ENCODE measurements around the gene VMA21. TPM values are rescaled to one million over a fixed set of nuclear protein-coding genes. Genes with fewer than 3 reads are reported as not detected.
A peak's percentile ranks its signal among the peaks of the same experiment; 100 is the strongest.

The VMA21 gene, protein sequence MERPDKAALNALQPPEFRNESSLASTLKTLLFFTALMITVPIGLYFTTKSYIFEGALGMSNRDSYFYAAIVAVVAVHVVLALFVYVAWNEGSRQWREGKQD
- 26.1 and 33.7 TPM in 2 replicates for total RNA-seq (2014; rRNA removed; shearing (Covaris generic))
- total RNA-seq (2022): 48.1 and 50.2 TPM in 2 replicates
- Bru-seq, nascent RNA: percentile 93 among the genes with signal in this experiment
- BruChase-seq, experiment 1, labeled RNA remaining after a 6-hour chase: percentile 98 among the genes with signal in this experiment
- BruChase-seq, experiment 2, labeled RNA remaining after a 2-hour chase: percentile 98 among the genes with signal in this experiment
- long read RNA-seq, full-length matches to known transcripts: 51 of 98 reads
- long read RNA-seq, partial matches to known transcripts: 47 of 98 reads
- long read RNA-seq, other reads (novel, unspliced or antisense): 0 of 98 reads

DNA sequence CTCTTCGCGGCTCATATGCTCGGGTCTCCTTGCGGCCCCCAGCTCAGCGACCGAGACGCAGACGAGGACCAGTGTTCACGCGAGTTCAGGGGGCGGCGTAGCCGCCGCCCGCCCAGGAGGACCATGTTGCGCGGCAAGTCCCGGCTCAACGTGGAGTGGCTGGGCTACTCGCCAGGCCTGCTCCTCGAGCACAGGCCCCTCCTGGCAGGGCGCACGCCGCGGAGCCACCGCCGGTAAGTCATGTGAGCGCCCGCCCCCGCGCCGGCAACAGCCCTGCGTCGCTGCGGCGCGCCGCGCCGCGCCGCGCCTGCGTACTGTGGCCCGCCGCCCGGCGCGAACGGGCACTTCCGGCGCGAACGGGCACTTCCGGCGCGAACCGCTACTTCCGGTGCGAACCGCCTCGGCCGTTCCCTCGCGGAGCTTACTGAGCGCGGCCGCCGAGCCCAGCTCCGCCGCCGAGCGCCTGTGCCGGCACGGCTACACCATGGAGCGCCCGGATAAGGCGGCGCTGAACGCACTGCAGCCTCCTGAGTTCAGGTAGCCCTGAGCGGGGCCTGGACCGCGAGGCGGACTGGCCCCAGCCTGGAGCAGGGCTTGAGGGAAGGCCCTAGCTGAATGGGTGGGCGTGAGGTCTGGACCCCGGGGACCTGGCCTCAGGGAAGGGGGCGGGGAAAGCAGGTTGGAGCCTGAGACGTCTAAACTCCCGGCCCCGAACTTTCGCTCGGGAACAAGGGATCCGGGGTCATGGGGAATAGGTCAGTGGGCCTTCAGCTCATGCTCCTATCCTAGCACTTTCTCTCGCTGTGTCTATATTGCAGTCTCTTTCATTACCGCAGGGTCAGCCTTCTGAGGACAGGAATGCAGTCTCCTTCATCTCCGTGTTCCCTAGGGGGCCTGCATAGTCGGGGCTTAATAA, at the start of gene VMA21:
TSS of gene VMA21 (plus strand) at position 382 of the 916 bp plus-strand sequence. CDS start at position 485, 103 bp downstream.
- intact Hi-C loops (cut with micrococcal nuclease; ENCODE audit: unreplicated experiment): loop anchor here (2.0 to 5.0 kb wide), 2 partner anchors 415 to 828 kb away; partner anchors contain the start of genes HMGB3 and MTM1
- H3K9me3 ChIP-seq (ENCODE audit: low read length): no peaks in the 10 kb centered on the region
- CTCF ChIA-PET (ENCODE audit: unreplicated experiment): no interaction called here
- H4K20me1 ChIP-seq (ENCODE audit: insufficient read depth, low read length): peaks cover 24% of the 10 kb centered on the region
- peak within 1 kb of the TSS; percentile 98 for H3K4me3 ChIP-seq (ENCODE audit: low read depth, low read length, poor library complexity, severe bottlenecking)
- H3K27ac ChIP-seq (ENCODE audit: low read depth, low read length, poor library complexity, severe bottlenecking): peak within 1 kb of the TSS; percentile 93
- no peaks in the 10 kb centered on the region for H3K9me2 ChIP-seq (ENCODE audit: insufficient read depth, low read length)
- H3K36me3 ChIP-seq (ENCODE audit: insufficient read depth, low read length): peaks cover 27% of the 10 kb centered on the region
- peak; percentile 83 for DNase-seq (ENCODE audit: low spot score)
- TF ChIP-seq, protein P1, sequence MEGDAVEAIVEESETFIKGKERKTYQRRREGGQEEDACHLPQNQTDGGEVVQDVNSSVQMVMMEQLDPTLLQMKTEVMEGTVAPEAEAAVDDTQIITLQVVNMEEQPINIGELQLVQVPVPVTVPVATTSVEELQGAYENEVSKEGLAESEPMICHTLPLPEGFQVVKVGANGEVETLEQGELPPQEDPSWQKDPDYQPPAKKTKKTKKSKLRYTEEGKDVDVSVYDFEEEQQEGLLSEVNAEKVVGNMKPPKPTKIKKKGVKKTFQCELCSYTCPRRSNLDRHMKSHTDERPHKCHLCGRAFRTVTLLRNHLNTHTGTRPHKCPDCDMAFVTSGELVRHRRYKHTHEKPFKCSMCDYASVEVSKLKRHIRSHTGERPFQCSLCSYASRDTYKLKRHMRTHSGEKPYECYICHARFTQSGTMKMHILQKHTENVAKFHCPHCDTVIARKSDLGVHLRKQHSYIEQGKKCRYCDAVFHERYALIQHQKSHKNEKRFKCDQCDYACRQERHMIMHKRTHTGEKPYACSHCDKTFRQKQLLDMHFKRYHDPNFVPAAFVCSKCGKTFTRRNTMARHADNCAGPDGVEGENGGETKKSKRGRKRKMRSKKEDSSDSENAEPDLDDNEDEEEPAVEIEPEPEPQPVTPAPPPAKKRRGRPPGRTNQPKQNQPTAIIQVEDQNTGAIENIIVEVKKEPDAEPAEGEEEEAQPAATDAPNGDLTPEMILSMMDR (conservative IDR thresholded peaks at IDR 0.05; ENCODE audit: low read length): no peak
- no peak for TF ChIP-seq EZH2phosphoT487 (IDR thresholded peaks at IDR 0.05; ENCODE audit: borderline replicate concordance, low read depth, low read length)
- H3K4me1 ChIP-seq (ENCODE audit: insufficient read depth, low read length, poor library complexity, severe bottlenecking): peaks cover 35% of the 10 kb centered on the region
- BruUV-seq (replicated peaks): no TSS peak
- peak within 1 kb of the TSS; percentile 80 for H2AFZ ChIP-seq (ENCODE audit: low read length)
- H3K4me2 ChIP-seq (ENCODE audit: low read length): peak within 1 kb of the TSS; percentile 94
- POLR2A ChIA-PET: interaction anchor here (1.6 kb wide), 1 partner anchor 1458 kb away, joined by 4 read pairs; no protein-coding TSS in a partner anchor
- peaks cover 56% of the 10 kb centered on the region for H3K79me2 ChIP-seq (ENCODE audit: insufficient read depth, low read depth, low read length)

DNA sequence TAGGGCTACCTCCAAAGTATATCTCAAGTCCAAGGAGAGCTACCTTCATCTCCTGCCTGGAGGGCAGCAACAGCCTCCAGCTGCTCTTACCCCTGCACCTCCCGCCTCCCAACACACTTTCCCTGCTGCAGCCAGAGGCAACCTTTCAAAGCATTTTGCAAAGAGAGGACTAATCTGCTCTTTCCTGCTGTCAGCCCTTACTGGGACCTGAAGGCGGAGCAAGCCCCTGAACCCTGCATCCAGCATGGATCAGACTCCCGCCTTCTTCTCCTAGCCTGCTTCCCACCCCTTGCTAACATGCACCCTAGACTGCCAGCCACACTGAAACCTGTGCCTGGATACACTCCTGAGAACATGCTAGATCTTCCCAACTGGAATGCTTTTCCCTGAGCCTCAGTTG, 37.7 kb upstream of the VMA21 start:
- ChIA-PET CTCF (ENCODE audit: unreplicated experiment) (no interaction called here), POLR2A (interaction anchor here (1.0 kb wide), 1 partner anchor 37 kb away, joined by 4 read pairs; no protein-coding TSS in a partner anchor)

More for the DNA sequence above, 37.7 kb upstream of the VMA21 start:
- Histone ChIP-seq H2AFZ (ENCODE audit: low read length) (no peak overlapping the region), H3K4me1 (ENCODE audit: insufficient read depth, low read length, poor library complexity, severe bottlenecking) (no peaks in the 10 kb centered on the region), H3K27ac (ENCODE audit: low read depth, low read length, poor library complexity, severe bottlenecking) (no peak overlapping the region), H3K9me2 (ENCODE audit: insufficient read depth, low read length) (no peaks in the 10 kb centered on the region), H3K9me3 (ENCODE audit: low read length) (no peaks in the 10 kb centered on the region), H3K36me3 (ENCODE audit: insufficient read depth, low read length) (no peaks in the 10 kb centered on the region), H3K79me2 (ENCODE audit: insufficient read depth, low read depth, low read length) (no peaks in the 10 kb centered on the region), H3K4me2 (ENCODE audit: low read length) (no peak overlapping the region), H4K20me1 (ENCODE audit: insufficient read depth, low read length) (no peaks in the 10 kb centered on the region), H3K4me3 (ENCODE audit: low read depth, low read length, poor library complexity, severe bottlenecking) (no peak overlapping the region)
- no TSS peak for BruUV-seq (replicated peaks)
- intact Hi-C loops (cut with micrococcal nuclease; ENCODE audit: unreplicated experiment): no loop called here
- TF ChIP-seq, protein P1 (conservative IDR thresholded peaks at IDR 0.05; ENCODE audit: low read length): no peak
- no peak for TF ChIP-seq EZH2phosphoT487 (IDR thresholded peaks at IDR 0.05; ENCODE audit: borderline replicate concordance, low read depth, low read length)
- DNase-seq (ENCODE audit: low spot score): no peak
